GM12875 (cell line): Measurements from ENCODE around the gene GLOD5.
"Not testable (repeated sequence)": the region's sequence is repeated elsewhere in the genome, so short reads cannot be mapped to it uniquely, and the experiment has no call there.

ENCODE experiments used
- H3K4me3 ChIP-seq: one replicate; pipeline ENCODE4 v1.5.1; 2011; ENCODE audit warnings: low read depth, low read length, control low read depth
- TF ChIP-seq, protein P1 (sequence below): IDR thresholded peaks from 2 replicates; pipeline ENCODE4 v1.5.1; 2011; ENCODE audit warnings: low read depth, mild to moderate bottlenecking, control low read depth, inconsistent platforms, low read length, moderate library complexity, borderline replicate concordance; ENCODE audit not compliant: insufficient read depth

The GLOD5 gene

GRCh38 chrX:48816014-48816810 is 54.7 kb downstream of the GLOD5 start:
- TF ChIP-seq, protein P1, sequence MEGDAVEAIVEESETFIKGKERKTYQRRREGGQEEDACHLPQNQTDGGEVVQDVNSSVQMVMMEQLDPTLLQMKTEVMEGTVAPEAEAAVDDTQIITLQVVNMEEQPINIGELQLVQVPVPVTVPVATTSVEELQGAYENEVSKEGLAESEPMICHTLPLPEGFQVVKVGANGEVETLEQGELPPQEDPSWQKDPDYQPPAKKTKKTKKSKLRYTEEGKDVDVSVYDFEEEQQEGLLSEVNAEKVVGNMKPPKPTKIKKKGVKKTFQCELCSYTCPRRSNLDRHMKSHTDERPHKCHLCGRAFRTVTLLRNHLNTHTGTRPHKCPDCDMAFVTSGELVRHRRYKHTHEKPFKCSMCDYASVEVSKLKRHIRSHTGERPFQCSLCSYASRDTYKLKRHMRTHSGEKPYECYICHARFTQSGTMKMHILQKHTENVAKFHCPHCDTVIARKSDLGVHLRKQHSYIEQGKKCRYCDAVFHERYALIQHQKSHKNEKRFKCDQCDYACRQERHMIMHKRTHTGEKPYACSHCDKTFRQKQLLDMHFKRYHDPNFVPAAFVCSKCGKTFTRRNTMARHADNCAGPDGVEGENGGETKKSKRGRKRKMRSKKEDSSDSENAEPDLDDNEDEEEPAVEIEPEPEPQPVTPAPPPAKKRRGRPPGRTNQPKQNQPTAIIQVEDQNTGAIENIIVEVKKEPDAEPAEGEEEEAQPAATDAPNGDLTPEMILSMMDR = no peak

GRCh38 chrX:48818098-48818497 is 56.6 kb downstream of the GLOD5 start:
- TF ChIP-seq, protein P1 = no peak
- no peak overlapping the region for H3K4me3 ChIP-seq

More at GRCh38 chrX:48816014-48816810, 54.7 kb downstream of the GLOD5 start:
- H3K4me3 ChIP-seq = no peak overlapping the region

GRCh38 chrX:48818866-48819265 is 57.3 kb downstream of the GLOD5 start:
- TF ChIP-seq, protein P1 = no peak
- no peak overlapping the region for H3K4me3 ChIP-seq

DNA sequence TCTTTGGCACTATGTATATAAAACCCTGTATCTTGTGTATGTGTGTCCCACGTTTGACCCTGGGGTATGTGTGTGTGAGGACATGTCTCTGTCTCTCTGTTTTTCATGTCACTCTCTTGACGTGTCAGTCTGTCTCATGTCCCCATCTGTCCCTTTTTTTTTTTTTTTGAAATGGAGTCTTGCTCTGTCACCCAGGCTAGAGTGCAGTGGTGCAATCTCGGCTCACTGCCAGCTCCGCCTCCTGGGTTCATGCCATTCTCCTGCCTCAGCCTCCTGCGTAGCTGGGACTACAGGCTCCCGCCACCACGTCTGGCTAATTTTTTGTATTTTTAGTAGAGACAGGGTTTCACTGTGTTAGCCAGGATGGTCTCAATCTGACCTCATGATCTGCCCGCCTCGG is 57.8 kb downstream of the GLOD5 start:
- not testable (repeated sequence) for H3K4me3 ChIP-seq

GRCh38 chrX:48823053-48823452 is 61.5 kb downstream of the GLOD5 start:
- no peak overlapping the region for H3K4me3 ChIP-seq
- TF ChIP-seq, protein P1 = no peak
